Sciatic nerve (tissue), 2 donors: ENCODE results near the gene AATF. TPM values are rescaled to one million over a fixed set of nuclear protein-coding genes. Genes with fewer than 3 reads are reported as not detected.
A peak's percentile ranks its signal among the peaks of the same experiment; 100 is the strongest.

Experiments
- ATAC-seq: fragments of 200-7000 bp; cut with Tn5 transposase; one replicate; pipeline ENCODE4 v1.9.1; 2020; ENCODE audit warnings: mild to moderate bottlenecking, moderate library complexity
- DNase-seq: peaks from one replicate; pipeline ENCODE4 v3.0.0-alpha.2; 2020; ENCODE audit warnings: low spot score
- intact Hi-C: fragments of 100-400 bp; cut with DNase I; formaldehyde crosslinking; loops from one replicate; pipeline ENCODE4 v1.14.2; 2022
- total RNA-seq: library from RNA; stranded (reverse); fragmentation: NEBNext Ultra II Directional; extraction: Animal tissue kit (Norgen Biotek cat#: 25700); gene quantifications from one replicate; pipeline ENCODE4 v1.2.1, GENCODE V29; 2021
- donor health status: DM: no; HTN: no; CAD: no.
- donor health status: DM: no; HTN: no; CAD: no.

AATF gene
- total RNA-seq, 1 donor from 2014 or later, result 41.5 TPM

GRCh38 chr17:37024181-37024637, 75.5 kb downstream of the AATF start:
- intact Hi-C loops, result no loop called here
- DNase-seq, result no peak
- no peak for ATAC-seq

GRCh38 chr17:37025238-37025637, 76.5 kb downstream of the AATF start:
- intact Hi-C loops, result no loop called here
- DNase-seq (no peak), ATAC-seq (no peak)

GRCh38 chr17:37025847-37026530, 77.2 kb downstream of the AATF start:
- intact Hi-C loops, result no loop called here
- DNase-seq (no peak), ATAC-seq (no peak)

- intact Hi-C loops, result no loop called here
- DNase-seq (no peak), ATAC-seq (no peak)
These were observed 77.7 kb downstream of the AATF start for GRCh38 chr17:37026531-37026869.

GRCh38 chr17:37028040-37028439, 79.3 kb downstream of the AATF start:
- ATAC-seq (no peak), DNase-seq (no peak)
- intact Hi-C loops, result no loop called here

- ATAC-seq, result no peak
- intact Hi-C loops, result no loop called here
These were observed 82.8 kb downstream of the AATF start for GRCh38 chr17:37031493-37032083.

GRCh38 chr17:37037590-37038155, 88.9 kb downstream of the AATF start:
- DNase-seq (no peak), ATAC-seq (no peak)
- intact Hi-C loops, result no loop called here

More at GRCh38 chr17:37031493-37032083, 82.8 kb downstream of the AATF start:
- no peak for DNase-seq

GRCh38 chr17:37039269-37039668, 90.5 kb downstream of the AATF start:
- intact Hi-C loops, result no loop called here
- ATAC-seq (no peak), DNase-seq (no peak)

GRCh38 chr17:37041932-37042331, 93.2 kb downstream of the AATF start:
- ATAC-seq (no peak), DNase-seq (no peak)
- intact Hi-C loops, result no loop called here

- intact Hi-C loops, result no loop called here
- ATAC-seq, result no peak
These were observed 94.4 kb downstream of the AATF start for GRCh38 chr17:37043201-37043600.

GRCh38 chr17:37045351-37045922, 96.7 kb downstream of the AATF start:
- DNase-seq (no peak), ATAC-seq (no peak)
- intact Hi-C loops, result loop anchor here (5.0 kb wide), 1 partner anchor 413 kb away; no protein-coding TSS in a partner anchor

More at GRCh38 chr17:37043201-37043600, 94.4 kb downstream of the AATF start:
- DNase-seq, result no peak

GRCh38 chr17:37047631-37048104, 98.9 kb downstream of the AATF start:
- peak; percentile 90 for DNase-seq
- intact Hi-C loops, result loop anchor here (5.0 kb wide), 1 partner anchor 415 kb away; no protein-coding TSS in a partner anchor
- peak; percentile 80 for ATAC-seq

- intact Hi-C loops, result loop anchor here (5.0 kb wide), 1 partner anchor 417 kb away; no protein-coding TSS in a partner anchor
- ATAC-seq (no peak), DNase-seq (no peak)
These were observed 100.1 kb downstream of the AATF start for GRCh38 chr17:37048811-37049210.

- intact Hi-C loops, result no loop called here
- ATAC-seq (no peak), DNase-seq (no peak)
These were observed 102.2 kb downstream of the AATF start for GRCh38 chr17:37050920-37051319.

GRCh38 chr17:37051381-37051780, 102.6 kb downstream of the AATF start:
- no peak for DNase-seq
- ATAC-seq, result no peak
- intact Hi-C loops, result no loop called here

GRCh38 chr17:37051833-37052232, 103.1 kb downstream of the AATF start:
- DNase-seq (no peak), ATAC-seq (no peak)
- intact Hi-C loops, result no loop called here

GRCh38 chr17:37052450-37052849, 103.7 kb downstream of the AATF start:
- intact Hi-C loops, result no loop called here
- ATAC-seq (no peak), DNase-seq (no peak)

- intact Hi-C loops, result no loop called here
- DNase-seq (no peak), ATAC-seq (no peak)
These were observed 106.1 kb downstream of the AATF start for GRCh38 chr17:37054894-37055293.

- ATAC-seq, result no peak
- intact Hi-C loops, result no loop called here
- no peak for DNase-seq
These were observed 107.9 kb downstream of the AATF start for GRCh38 chr17:37056622-37057021.

- intact Hi-C loops, result no loop called here
- DNase-seq, result no peak
- no peak for ATAC-seq
These were observed 110.7 kb downstream of the AATF start for GRCh38 chr17:37059493-37059892.
